ENCODE results near the gene IL7R.
"Not testable (repeated sequence)": the region's sequence is repeated elsewhere in the genome, so short reads cannot be mapped to it uniquely, and the experiment has no call there.

Gene IL7R

GRCh38 chr5:35850967-35851680 lies 5.6 kb upstream of the IL7R start:
- Histone ChIP-seq H3K36me3 (peaks cover 0 to 5% (median 0%) of the 10 kb centered on the region in 11 experiments; a peak in 5 of 22 replicates), H3K4me1 (peaks cover 46 to 66% (median 54%) of the 10 kb centered on the region in 10 experiments), H3K9me3 (replicated peaks in 1 of 11) (peaks cover 25 to 37% (median 30%) of the 10 kb centered on the region in 11 experiments), H3K27me3 (no peaks in the 10 kb centered on the region), H4K20me1 (no peaks in the 10 kb centered on the region), H3K4me3 (no peak overlapping the region), H3K27ac (peak overlapping the region in 1 of 11 experiments; percentile 96; a peak in 2 of 22 replicates), H3K9ac (no peak overlapping the region), H3K4me2 (peak overlapping the region in 9 of 11 experiments; percentile 66 to 95 (median 88); a peak in 12 of 22 replicates)
- no peak for TF ChIP-seq Cebpa-rat (IDR thresholded peaks at IDR 0.05)

GRCh38 chr5:35852084-35852734 lies 4.5 kb upstream of the IL7R start:
- Histone ChIP-seq H3K27ac (peak overlapping the region; percentile 19 to 98 (median 86); a peak in 20 of 22 replicates), H3K9me3 (replicated peaks in 1 of 11) (peaks cover 14 to 26% (median 19%) of the 10 kb centered on the region in 11 experiments), H3K36me3 (peaks cover 0 to 5% (median 0%) of the 10 kb centered on the region in 11 experiments; a peak in 2 of 22 replicates), H3K27me3 (no peaks in the 10 kb centered on the region), H3K4me3 (peak overlapping the region in 3 of 10 experiments; percentile 20 to 34 (median 28); a peak in 1 of 20 replicates), H4K20me1 (no peaks in the 10 kb centered on the region), H3K9ac (peak overlapping the region in 7 of 11 experiments; percentile 2 to 95 (median 52); a peak in 10 of 22 replicates), H3K4me1 (peaks cover 51 to 70% (median 61%) of the 10 kb centered on the region in 10 experiments), H3K4me2 (peak overlapping the region; percentile 66 to 95 (median 90))
- no peak for TF ChIP-seq Cebpa-rat (IDR thresholded peaks at IDR 0.05)

GRCh38 chr5:35852773-35853172 lies 3.9 kb upstream of the IL7R start:
- H3K9ac ChIP-seq: peak overlapping the region in 6 of 11 experiments; percentile 4 to 95 (median 70); a peak in 9 of 22 replicates
- H3K4me3 ChIP-seq: peak overlapping the region in 3 of 10 experiments; percentile 20 to 34 (median 28); a peak in 1 of 20 replicates
- no peaks in the 10 kb centered on the region for H4K20me1 ChIP-seq
- peak overlapping the region; percentile 66 to 95 (median 90) for H3K4me2 ChIP-seq
- no peak for TF ChIP-seq Cebpa-rat (IDR thresholded peaks at IDR 0.05)
- H3K36me3 ChIP-seq: peaks cover 0 to 3% (median 0%) of the 10 kb centered on the region in 11 experiments; a peak in 2 of 22 replicates
- H3K27me3 ChIP-seq: no peaks in the 10 kb centered on the region
- peaks cover 8 to 21% (median 13%) of the 10 kb centered on the region in 11 experiments for H3K9me3 ChIP-seq (replicated peaks in 1 of 11)
- peaks cover 51 to 71% (median 63%) of the 10 kb centered on the region in 10 experiments for H3K4me1 ChIP-seq
- peak overlapping the region in 9 of 11 experiments; percentile 40 to 98 (median 87); a peak in 18 of 22 replicates for H3K27ac ChIP-seq

- H4K20me1 ChIP-seq: no peaks in the 10 kb centered on the region
- H3K9ac ChIP-seq: peak overlapping the region in 7 of 11 experiments; percentile 0 to 95 (median 88); a peak in 13 of 22 replicates
- H3K27ac ChIP-seq: peak overlapping the region in 9 of 11 experiments; percentile 40 to 98 (median 87); a peak in 18 of 22 replicates
- H3K4me3 ChIP-seq: peak overlapping the region in 4 of 10 experiments; percentile 10 to 73 (median 50); a peak in 5 of 20 replicates
- H3K4me1 ChIP-seq: peaks cover 51 to 79% (median 65%) of the 10 kb centered on the region in 10 experiments
- peak overlapping the region; percentile 66 to 95 (median 90) for H3K4me2 ChIP-seq
- H3K27me3 ChIP-seq: no peaks in the 10 kb centered on the region
- H3K36me3 ChIP-seq: peaks cover 0 to 2% (median under 1%) of the 10 kb centered on the region in 11 experiments; a peak in 8 of 22 replicates
- H3K9me3 ChIP-seq (replicated peaks in 1 of 11): peaks cover 0 to 12% (median 5%) of the 10 kb centered on the region in 11 experiments; a peak in 14 of 22 replicates
- peak in 5 of 11 experiments; percentile 16 to 72 (median 33); a peak in 7 of 22 replicates for TF ChIP-seq Cebpa-rat (IDR thresholded peaks at IDR 0.05)
Observed at GRCh38 chr5:35853631-35854030, 3.1 kb upstream of the IL7R start.

GRCh38 chr5:35854248-35854647 lies 2.4 kb upstream of the IL7R start:
- no peaks in the 10 kb centered on the region for H3K27me3 ChIP-seq
- H3K9me3 ChIP-seq (replicated peaks in 1 of 11): peaks cover 0 to 9% (median under 1%) of the 10 kb centered on the region in 11 experiments; a peak in 4 of 22 replicates
- peaks cover 0 to 8% (median 5%) of the 10 kb centered on the region in 11 experiments; a peak in 9 of 22 replicates for H3K36me3 ChIP-seq
- peaks cover 51 to 85% (median 65%) of the 10 kb centered on the region in 10 experiments for H3K4me1 ChIP-seq
- peak overlapping the region in 7 of 11 experiments; percentile 0 to 95 (median 88); a peak in 12 of 22 replicates for H3K9ac ChIP-seq
- TF ChIP-seq Cebpa-rat (IDR thresholded peaks at IDR 0.05): no peak
- no peaks in the 10 kb centered on the region for H4K20me1 ChIP-seq
- H3K27ac ChIP-seq: peak overlapping the region in 9 of 11 experiments; percentile 40 to 98 (median 87); a peak in 18 of 22 replicates
- peak overlapping the region in 3 of 10 experiments; percentile 29 to 73 (median 72); a peak in 4 of 20 replicates for H3K4me3 ChIP-seq
- H3K4me2 ChIP-seq: peak overlapping the region; percentile 66 to 95 (median 90)

- peak overlapping the region; percentile 66 to 95 (median 90) for H3K4me2 ChIP-seq
- peak overlapping the region in 9 of 11 experiments; percentile 40 to 98 (median 87); a peak in 17 of 22 replicates for H3K27ac ChIP-seq
- H3K9ac ChIP-seq: peak overlapping the region in 6 of 11 experiments; percentile 80 to 95 (median 88); a peak in 11 of 22 replicates
- no peak for TF ChIP-seq Cebpa-rat (IDR thresholded peaks at IDR 0.05)
- H3K4me1 ChIP-seq: peaks cover 51 to 95% (median 60%) of the 10 kb centered on the region in 10 experiments
- H3K36me3 ChIP-seq: peaks cover 0 to 17% (median 15%) of the 10 kb centered on the region in 11 experiments; a peak in 9 of 22 replicates
- H3K27me3 ChIP-seq: no peaks in the 10 kb centered on the region
- H3K4me3 ChIP-seq: peak overlapping the region in 3 of 10 experiments; percentile 72 to 80 (median 73); a peak in 6 of 20 replicates
- peaks cover 0 to 6% (median 0%) of the 10 kb centered on the region in 11 experiments; a peak in 2 of 22 replicates for H3K9me3 ChIP-seq (replicated peaks in 1 of 11)
- H4K20me1 ChIP-seq: no peaks in the 10 kb centered on the region
Observed at GRCh38 chr5:35855187-35855586, 1.5 kb upstream of the IL7R start.

GRCh38 chr5:35856186-35856764 lies 416 bp upstream of the IL7R start:
- Histone ChIP-seq H3K36me3 (peaks cover 0 to 28% (median 26%) of the 10 kb centered on the region in 11 experiments; a peak in 17 of 22 replicates), H3K27ac (peak overlapping the region; percentile 38 to 98 (median 86); a peak in 21 of 22 replicates), H3K9ac (peak overlapping the region in 10 of 11 experiments; percentile 56 to 95 (median 85); a peak in 20 of 22 replicates), H3K4me3 (peak overlapping the region; percentile 47 to 80 (median 68); a peak in 19 of 20 replicates), H3K4me2 (peak overlapping the region; percentile 66 to 95 (median 90)), H3K4me1 (peaks cover 52 to 100% (median 64%) of the 10 kb centered on the region in 10 experiments)
- not testable (repeated sequence) for H3K27me3 ChIP-seq; H3K9me3 ChIP-seq (replicated peaks in 1 of 11); H4K20me1 ChIP-seq
